Measurements from ENCODE around the gene WRAP73.
"Not testable (repeated sequence)": the region's sequence is repeated elsewhere in the genome, so short reads cannot be mapped to it uniquely, and the experiment has no call there.

Gene WRAP73

GRCh38 chr1:3621151-3621671, 28.7 kb downstream of the WRAP73 start:
- H3F3A ChIP-seq (ENCODE audit: insufficient read depth, low read length); H3K79me2 ChIP-seq (ENCODE audit: insufficient read depth, low read length); H3K9ac ChIP-seq (ENCODE audit: low read length); H3K27me3 ChIP-seq (ENCODE audit: insufficient read depth, low read length); H2AFZ ChIP-seq (ENCODE audit: low read length); H3K4me3 ChIP-seq (ENCODE audit: low read depth, low read length, poor library complexity, severe bottlenecking); H3K36me3 ChIP-seq (ENCODE audit: insufficient read depth, low read length); H3K4me2 ChIP-seq (ENCODE audit: low read length); H3K27ac ChIP-seq (ENCODE audit: low read depth, low read length, poor library complexity, severe bottlenecking); H3K9me3 ChIP-seq (ENCODE audit: low read length); H4K20me1 ChIP-seq (ENCODE audit: insufficient read depth, low read length); H3K9me2 ChIP-seq (ENCODE audit: low read depth, low read length): not testable (repeated sequence)
- peaks cover 23% of the 10 kb centered on the region for H3K4me1 ChIP-seq (ENCODE audit: insufficient read depth, low read length, severe bottlenecking)
- peak; percentile 51 for TF ChIP-seq CTCF (IDR thresholded peaks at IDR 0.05; ENCODE audit: low read length)

GRCh38 chr1:3620708-3621107, 29.2 kb downstream of the WRAP73 start:
- TF ChIP-seq EZH2 (IDR thresholded peaks at IDR 0.05; ENCODE audit: borderline replicate concordance, low read length) (no peak), CTCF (IDR thresholded peaks at IDR 0.05; ENCODE audit: low read length) (no peak)
- Histone ChIP-seq H3K9ac (ENCODE audit: low read length) (no peak overlapping the region), H3K27me3 (ENCODE audit: insufficient read depth, low read length) (peaks cover 7% of the 10 kb centered on the region; the same call in 1 of the 2 replicates), H3K9me3 (ENCODE audit: low read length) (no peaks in the 10 kb centered on the region), H3K27ac (ENCODE audit: low read depth, low read length, poor library complexity, severe bottlenecking) (no peak overlapping the region), H4K20me1 (ENCODE audit: insufficient read depth, low read length) (no peaks in the 10 kb centered on the region), H3K4me1 (ENCODE audit: insufficient read depth, low read length, severe bottlenecking) (peaks cover 18% of the 10 kb centered on the region), H3K4me3 (ENCODE audit: low read depth, low read length, poor library complexity, severe bottlenecking) (no peak overlapping the region), H3K4me2 (ENCODE audit: low read length) (no peak overlapping the region), H2AFZ (ENCODE audit: low read length) (no peak overlapping the region), H3K79me2 (ENCODE audit: insufficient read depth, low read length) (no peaks in the 10 kb centered on the region), H3K36me3 (ENCODE audit: insufficient read depth, low read length) (no peaks in the 10 kb centered on the region), H3K9me2 (ENCODE audit: low read depth, low read length) (no peaks in the 10 kb centered on the region), H3F3A (ENCODE audit: insufficient read depth, low read length) (no peaks in the 10 kb centered on the region)

- TF ChIP-seq EZH2 (IDR thresholded peaks at IDR 0.05; ENCODE audit: borderline replicate concordance, low read length): no peak
- TF ChIP-seq CTCF (IDR thresholded peaks at IDR 0.05; ENCODE audit: low read length): peak; percentile 78
- Histone ChIP-seq H3K4me1 (ENCODE audit: insufficient read depth, low read length, severe bottlenecking) (peaks cover 12% of the 10 kb centered on the region), H3K27ac (ENCODE audit: low read depth, low read length, poor library complexity, severe bottlenecking) (no peak overlapping the region), H3K79me2 (ENCODE audit: insufficient read depth, low read length) (no peaks in the 10 kb centered on the region), H2AFZ (ENCODE audit: low read length) (no peak overlapping the region), H3K9me2 (ENCODE audit: low read depth, low read length) (no peaks in the 10 kb centered on the region), H3K27me3 (ENCODE audit: insufficient read depth, low read length) (peaks cover 9% of the 10 kb centered on the region; the same call in 1 of the 2 replicates), H3K36me3 (ENCODE audit: insufficient read depth, low read length) (no peaks in the 10 kb centered on the region), H4K20me1 (ENCODE audit: insufficient read depth, low read length) (no peaks in the 10 kb centered on the region), H3K4me3 (ENCODE audit: low read depth, low read length, poor library complexity, severe bottlenecking) (no peak overlapping the region), H3F3A (ENCODE audit: insufficient read depth, low read length) (no peaks in the 10 kb centered on the region), H3K9me3 (ENCODE audit: low read length) (no peaks in the 10 kb centered on the region), H3K9ac (ENCODE audit: low read length) (no peak overlapping the region), H3K4me2 (ENCODE audit: low read length) (no peak overlapping the region)
These were observed 30.8 kb downstream of the WRAP73 start for GRCh38 chr1:3618881-3619671.

Data from OCI-LY1 (cell line).